ENCODE measurements around the gene AIFM1.

Gene AIFM1

DNA sequence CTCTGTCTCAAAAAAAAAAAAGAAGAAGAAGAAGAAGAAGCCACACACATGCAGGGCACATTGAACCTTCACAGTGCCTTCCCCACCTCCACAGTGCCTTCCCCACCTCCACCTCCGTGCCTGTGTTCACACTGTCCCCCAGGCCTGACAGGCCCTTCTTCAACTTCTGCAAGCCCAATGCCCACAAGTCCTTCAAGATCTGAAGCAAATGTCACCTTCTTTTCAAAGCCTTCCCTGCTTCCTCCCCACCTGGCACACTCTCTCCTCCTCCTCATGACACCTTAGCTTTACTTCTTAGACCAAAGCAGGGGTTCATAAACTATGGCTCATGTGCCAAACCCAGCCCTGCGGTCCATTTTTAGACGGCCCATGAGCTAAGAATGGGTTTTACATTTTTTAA, 75.3 kb downstream of the AIFM1 start:
- DNase-seq: no peak

DNA sequence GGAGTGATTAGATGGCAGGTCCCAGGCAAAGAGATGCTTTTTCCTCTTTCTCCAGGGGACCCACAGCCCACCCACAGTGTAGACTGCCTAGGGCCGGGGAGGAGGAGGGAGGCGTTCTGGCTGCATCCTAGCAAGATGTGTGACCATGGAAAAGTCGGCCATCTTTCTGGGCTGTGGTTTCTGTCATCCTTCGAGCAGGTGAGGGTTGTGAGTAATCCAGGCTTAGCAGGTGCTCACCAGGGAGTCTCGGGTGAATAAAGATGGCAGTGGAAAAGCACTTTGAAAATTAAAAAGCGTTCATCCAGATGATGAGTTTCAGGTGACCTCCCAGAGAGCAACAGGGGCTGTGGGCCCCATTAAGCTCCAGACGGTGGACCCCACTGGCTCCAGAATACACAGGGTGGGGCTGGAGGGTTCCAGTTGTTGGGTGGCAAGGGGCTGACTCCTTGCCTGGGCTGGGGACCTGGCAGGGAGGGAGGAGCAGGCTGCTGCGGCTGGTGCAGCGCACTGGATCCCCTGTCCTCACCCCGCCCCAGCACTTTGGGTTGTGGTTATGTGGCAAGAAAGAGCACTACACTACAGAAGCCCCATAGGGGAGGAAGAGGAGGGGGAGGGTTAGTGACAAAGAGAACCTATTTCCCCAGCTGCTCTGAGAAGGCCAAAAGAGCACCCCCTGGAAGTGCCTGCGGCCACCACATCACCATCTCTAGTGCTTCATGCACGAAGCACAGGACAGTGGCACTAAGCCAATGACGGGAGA, 79.0 kb downstream of the AIFM1 start:
- DNase-seq: peak; percentile 78

DNA sequence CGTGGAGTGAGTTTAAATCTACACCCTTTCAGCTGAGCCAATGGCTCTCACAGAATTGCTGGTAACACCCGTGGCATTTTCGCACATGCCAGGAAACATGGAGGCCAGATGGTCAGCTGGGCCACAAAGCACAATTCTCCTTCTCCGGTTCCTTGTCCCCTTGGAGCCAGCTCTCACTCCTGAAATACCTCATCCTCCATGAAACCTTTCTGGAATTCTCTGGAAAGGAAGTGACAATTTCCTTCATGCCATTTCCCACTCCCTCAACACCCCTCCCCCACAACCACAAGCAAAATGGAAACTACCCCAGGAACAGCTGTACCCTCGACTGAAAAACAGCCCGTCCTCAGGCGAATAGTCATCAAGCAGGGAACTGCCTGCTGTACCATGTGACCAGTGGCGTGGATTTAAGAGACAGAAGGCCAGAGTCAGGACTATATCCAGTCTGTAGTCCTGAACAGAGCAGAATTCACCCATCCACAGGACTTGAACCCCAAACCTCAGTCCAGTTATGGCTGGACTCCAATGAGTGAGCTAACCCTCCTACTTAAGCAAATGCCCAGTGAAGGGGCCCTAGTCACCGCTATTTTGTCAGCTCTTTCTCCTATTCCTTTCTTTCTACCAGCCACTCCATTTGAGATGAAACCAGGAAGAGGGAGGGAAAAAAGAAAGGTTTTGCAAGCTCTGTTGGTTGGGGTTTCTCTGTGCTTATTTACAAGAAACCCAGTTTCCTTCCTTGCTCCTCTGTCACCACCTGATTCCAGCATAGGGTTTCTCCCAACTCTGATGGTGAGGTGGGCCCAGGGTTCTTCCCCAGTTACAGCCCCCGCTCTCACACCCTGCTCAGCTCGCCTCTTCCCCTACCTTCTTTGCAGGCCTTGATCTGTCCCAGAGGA, 79.8 kb downstream of the AIFM1 start:
- DNase-seq: no peak

DNA sequence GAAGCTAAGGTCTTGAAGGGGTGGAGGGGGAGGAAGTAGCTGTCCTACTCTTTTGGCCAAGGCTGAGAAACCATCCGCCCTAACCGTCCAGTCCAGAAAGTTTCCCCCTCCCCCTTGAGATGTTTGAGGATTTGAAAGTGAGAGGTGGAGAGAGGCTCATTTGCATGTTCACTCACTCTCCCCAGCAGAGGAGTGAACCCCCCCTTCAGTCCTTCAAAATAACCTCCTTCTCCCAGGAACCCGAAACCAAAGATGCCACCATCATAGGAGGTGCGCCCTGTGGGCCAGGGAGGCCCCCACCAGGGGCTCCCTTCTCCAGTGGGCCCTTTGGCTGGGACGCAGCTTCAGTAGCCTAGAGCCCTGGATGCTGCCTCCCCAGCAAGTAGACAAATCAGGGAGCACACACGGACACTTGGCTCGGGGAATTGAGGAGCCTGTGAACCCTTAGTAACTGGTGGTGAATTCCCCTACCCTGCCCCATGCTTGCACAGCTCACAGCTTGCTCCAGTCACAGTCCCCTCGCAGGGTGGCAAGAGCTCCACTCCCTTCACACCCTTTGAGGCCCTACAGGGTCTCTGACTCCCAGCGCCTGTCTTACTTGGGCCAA, 80.9 kb downstream of the AIFM1 start:
- peak; percentile 32 for DNase-seq

DNA sequence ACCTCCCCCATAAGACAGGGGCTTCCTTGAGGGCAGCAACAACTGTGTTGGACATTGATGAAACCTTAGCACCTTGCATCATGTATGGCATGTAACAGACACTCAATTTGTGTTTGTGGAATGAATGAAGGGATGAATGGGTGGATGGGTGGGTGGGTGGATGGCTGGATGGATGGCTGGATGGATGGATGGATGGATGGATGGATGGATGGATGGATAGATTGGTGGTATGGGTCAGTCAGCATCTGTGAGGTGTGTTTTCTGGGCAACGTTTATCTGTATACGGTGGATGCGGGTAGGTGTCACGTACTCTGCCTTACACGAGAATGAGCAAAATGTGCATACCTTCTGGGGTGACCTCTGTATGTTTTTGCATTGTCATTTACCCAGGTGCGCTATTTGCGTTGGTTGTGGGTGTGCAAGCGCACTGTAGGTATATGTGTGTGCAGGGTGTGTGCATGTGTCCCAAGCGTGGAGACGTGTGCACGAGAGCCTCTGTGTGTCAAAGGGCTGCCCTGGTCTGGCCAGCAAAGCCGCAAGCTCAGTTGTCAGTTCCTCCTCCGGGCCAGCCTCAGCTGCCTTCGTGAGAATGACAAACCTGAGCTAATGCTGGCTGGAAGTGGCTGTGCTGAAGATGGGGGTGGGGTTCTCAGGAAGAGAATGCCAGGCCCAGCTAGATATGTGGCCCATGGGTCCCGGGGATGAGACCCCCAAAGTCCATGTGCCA, 81.8 kb downstream of the AIFM1 start:
- DNase-seq: no peak

DNA sequence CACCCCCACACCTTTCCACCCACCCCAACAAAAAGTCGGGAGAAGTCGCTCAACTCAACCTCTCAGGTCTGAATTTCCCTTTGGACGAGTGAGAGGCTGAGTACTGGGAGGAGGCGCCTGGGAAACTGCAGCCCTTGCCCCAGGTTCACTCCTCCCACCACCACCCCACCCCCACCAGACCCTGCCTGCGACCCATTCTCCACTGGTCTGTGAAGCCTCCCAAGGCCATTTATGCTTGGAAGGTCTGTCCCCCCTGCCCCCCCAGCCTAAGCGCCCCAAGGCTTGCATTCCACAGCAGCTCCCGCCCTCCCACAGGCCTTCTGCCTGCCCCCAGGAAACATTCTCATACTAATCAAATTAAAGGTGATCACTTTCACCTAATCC, 82.5 kb downstream of the AIFM1 start:
- DNase-seq: no peak

DNA sequence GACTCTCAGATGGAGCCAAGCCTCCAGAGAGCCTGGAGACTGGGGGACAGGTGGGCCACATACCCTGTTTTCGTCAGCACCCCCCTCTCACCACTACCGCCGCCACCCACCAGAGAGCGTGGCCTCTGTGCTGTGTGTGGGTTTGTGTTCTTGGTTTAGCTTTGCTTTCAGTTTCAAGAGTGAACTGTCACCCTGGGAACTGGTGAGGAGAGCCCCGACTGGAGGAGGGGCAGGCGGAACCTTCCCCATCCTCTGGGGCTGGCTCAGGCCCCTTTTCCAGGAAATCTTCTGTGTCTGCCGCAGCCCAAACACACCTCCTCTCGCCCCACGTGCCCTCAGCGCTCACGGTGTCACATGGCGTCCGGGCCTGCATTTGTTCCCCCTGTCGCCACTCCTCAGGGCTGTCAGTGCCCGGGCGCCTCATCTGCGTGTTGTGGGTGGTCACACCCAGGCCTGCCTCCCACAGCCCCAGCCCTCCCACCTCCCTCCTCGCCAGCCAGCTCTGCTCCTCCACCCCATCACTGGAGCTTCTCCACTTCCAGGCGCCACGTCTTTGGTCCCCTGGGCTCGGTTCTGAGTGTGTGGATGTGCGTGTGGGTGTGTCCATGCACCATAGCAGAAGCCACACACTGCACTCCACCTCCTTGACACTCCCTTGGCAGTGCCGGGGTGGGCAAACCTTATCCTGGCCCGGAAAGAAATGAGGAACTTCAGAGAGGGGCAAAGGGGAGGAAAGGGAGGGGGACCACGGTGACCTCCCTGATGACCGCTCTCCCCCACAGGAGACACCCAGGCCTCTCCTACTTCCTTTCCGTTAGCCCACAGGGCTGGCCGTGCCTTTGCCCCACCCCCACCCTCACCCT, 83.2 kb downstream of the AIFM1 start:
- DNase-seq: peak; percentile 84

DNA sequence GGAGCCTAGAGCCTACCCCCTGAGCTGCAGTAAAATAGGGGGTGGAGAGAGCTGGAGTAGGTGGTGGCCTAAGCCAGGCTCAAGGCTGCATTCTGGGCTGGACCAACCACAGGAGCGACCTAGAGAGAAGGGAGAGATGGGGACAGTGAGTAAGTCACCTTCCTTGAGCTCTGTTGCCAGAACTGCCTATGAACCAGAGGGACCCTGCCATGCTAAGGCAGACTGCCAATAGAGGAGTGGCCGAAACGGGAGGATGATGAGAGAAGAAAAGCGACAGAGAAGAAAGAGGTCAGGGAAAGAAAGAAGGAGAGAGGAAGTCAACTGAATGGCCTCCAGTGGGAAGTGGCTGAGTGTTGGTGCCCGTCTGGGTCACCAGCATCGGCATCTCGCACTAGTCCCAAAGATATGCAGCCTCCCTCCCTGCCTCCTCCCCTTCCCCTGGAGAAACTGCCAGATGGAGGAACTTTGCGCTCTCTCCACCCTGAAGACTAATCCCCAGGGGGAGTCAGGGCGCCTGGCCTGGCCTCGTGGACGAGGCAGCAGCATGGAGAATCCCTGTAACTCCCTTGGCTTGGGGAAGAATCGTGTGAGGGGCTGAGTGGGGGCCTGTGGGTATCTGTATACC, 84.1 kb downstream of the AIFM1 start:
- DNase-seq: no peak

DNA sequence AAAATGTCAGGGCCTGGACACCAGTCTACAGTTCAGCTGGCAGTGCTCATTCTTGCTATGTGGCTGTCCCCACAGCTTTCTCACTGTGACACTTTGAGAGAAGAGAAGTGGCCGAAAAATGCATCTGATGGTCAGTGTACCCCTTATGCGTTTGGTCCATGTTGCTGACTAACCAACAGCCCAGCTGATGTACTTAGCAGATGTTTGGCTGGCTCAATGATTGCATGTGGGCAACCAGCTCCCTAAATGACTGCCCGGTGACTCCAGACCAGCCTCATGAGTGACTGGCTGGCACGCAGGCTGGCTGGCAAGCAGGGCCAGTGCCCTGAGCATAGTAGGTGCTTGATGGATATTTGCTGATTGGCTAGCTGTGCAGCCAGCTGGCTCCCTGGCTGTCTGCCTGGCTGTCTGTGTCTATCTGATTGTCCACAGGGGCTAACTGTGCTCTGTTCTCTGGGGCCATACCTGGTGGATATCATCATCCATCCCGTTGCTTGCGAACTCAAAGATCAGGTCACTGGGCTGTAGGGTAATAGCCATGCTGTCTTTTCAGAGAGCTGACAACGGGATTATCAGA, 84.8 kb downstream of the AIFM1 start:
- no peak for DNase-seq

DNA sequence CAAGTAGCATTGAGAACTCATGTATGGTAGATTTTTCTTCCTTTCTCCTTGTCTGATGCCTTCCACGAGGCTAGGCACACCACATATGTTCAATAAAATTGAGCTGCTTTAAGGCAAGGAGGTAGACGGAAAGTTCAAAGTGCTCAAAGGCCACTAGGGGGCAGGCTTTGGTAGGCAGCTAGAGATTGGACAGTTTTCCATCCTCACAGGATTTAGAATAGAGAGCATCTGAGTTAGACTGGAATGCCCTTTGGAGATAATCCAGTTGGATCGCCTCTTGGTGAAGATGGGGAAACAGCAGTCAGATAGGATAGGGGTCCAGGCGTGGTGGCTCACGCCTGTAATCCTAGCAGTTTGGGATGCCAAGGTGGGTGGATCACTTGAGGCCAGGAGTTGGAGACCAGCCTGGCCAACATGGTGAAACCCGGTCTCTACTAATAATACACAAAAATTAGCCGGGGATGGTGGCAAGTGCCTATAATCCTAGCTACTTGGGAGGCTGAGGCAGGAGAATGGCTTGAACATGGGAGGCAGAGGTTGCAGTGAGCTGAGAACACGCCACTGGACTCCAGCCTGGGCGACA, 85.7 kb downstream of the AIFM1 start:
- DNase-seq: peak; percentile 64

All from stimulated activated CD4-positive, alpha-beta T cell treated with anti-CD3 and anti-CD28 coated beads, Interleukin-15, amount 100 ng/mL, for 24 hours (primary cell).